NCI-H187 (cell line): Measurements from ENCODE around the gene HPSE.
"Not testable (repeated sequence)": the region's sequence is repeated elsewhere in the genome, so short reads cannot be mapped to it uniquely, and the experiment has no call there.

Source experiments
- DNase-seq, 2 experiments: peaks; one replicate each; lab custom pipeline; 2025; lab: John Stamatoyannopoulos, UW

The HPSE gene

GRCh38 chr4:83331956-83332355 lies 2.7 kb downstream of the HPSE start:
- DNase-seq, result no peak

DNA sequence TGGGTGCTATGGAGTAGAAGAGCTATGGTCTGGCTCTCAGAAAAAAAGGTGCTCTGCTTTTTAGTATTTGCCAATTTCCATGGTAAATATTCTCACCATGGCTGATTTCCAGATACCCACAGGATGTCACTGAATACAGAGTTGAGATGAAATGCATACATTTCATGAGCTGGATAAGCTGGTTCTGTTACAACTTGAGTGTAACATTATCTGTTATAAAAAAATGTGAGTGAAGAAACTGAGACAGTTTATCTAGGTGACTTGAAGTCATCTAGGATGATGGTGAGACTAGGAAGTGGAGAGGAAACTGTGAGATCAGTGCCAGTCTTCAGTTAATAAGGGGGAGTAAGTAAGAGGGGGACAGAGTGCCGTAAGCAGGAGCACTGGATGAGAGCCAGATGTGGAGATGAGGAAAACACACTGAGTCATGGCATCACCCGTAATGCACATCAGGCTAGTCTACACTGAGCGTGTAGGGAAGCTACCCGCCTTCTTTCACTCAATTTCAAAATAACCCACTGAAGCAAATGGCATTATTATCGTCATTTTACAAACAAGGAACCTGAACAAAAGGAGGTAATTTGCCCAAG lies 5.0 kb downstream of the HPSE start:
- no peak for DNase-seq

GRCh38 chr4:83328521-83329187 lies 6.0 kb downstream of the HPSE start:
- DNase-seq, result no peak

DNA sequence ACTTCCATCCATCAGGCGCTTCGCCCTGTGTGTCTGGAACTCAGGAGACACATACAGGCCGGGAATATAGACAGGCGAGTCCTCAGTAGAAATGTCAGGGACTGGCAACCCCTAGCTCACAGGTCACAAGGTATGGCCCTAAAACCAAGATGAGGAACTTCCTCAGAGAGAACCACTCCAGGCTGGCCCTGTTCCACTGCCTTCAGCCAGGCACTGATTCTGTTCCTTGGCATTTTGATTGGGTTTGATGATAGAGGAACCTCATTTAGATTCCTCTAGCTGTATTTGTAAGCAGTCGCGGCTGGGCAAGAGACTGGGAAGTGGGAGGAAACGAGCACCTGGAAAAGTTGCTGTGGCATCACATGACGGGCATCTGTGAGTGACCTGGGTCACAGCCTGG lies 8.1 kb downstream of the HPSE start:
- DNase-seq, result no peak

DNA sequence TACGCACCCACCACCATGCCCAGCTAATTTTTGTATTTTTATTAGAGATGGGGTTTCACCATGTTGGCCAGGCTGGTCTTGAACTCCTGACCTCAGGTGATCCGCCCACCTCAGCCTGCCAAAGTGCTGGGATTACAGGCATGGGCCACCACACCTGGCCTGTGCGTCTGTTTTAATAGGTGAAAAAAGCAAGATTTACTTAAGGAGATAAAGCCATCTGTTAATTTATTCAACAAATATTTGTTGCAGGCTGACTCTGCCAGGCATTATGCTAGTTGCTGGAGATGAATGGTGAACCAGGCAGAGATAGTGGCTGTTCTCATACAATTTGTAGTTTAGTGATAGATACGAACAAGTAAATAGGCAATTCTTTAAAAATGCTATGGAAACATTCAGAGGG lies 9.3 kb downstream of the HPSE start:
- not testable (repeated sequence) for DNase-seq

- DNase-seq, result no peak
Observed at GRCh38 chr4:83323136-83323535, 11.5 kb downstream of the HPSE start.

GRCh38 chr4:83320548-83320947 lies 14.1 kb downstream of the HPSE start:
- DNase-seq, result no peak

DNA sequence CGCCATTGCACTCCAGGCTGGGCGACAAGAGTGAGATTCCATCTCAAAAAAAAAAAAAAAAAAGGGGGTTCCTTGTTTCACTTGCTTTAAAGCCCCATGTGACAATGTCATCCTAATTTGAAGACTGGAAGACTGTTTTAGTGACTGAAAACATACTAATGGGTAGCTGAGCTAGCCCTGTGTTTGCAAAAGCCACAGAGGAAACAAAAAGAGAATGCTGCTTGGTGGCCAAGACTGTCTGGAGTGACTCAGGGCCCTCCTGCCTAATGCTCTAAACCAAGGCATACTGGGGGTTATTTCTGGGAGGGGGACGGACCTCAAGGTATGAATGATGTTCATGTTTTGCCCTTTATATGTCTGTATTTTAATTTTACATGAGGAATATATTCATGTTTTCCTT lies 16.0 kb downstream of the HPSE start:
- DNase-seq, result no peak

- no peak for DNase-seq
Observed at GRCh38 chr4:83317671-83318070, 17.0 kb downstream of the HPSE start.

DNA sequence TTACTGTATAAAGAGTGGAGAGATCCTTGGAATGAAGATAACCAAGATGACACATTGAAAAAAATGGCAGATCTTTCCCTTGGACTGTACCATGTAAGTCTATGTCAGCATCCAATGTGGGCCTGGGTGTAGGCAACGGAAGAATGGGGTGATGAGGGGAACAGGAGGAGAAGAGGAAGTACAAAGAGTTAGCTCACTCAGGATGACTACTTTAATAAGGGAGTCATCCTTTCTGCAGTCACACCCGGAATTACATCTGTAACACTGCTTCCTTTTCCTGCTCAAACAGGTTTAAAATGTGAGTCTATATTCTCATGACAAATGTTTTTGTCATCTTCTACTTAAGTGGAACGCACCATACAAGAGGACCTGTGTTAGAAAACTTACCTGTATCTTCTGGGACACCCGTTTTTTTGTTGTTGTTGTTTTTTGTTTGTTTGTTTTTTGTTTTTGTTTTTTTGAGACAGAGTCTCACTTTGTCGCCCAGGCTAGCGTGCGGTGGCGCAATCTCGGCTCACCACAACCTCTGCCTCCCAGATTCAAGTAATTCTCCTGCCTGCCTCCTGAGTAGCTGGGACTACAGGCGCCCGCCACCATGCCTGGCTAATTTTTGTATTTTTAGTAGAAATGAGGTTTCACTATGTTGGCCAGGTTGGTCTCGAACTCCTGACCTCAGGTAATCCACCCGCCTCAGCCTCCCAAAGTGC lies 18.0 kb downstream of the HPSE start:
- no peak for DNase-seq

GRCh38 chr4:83315341-83315870 lies 19.2 kb downstream of the HPSE start:
- DNase-seq, result no peak

DNA sequence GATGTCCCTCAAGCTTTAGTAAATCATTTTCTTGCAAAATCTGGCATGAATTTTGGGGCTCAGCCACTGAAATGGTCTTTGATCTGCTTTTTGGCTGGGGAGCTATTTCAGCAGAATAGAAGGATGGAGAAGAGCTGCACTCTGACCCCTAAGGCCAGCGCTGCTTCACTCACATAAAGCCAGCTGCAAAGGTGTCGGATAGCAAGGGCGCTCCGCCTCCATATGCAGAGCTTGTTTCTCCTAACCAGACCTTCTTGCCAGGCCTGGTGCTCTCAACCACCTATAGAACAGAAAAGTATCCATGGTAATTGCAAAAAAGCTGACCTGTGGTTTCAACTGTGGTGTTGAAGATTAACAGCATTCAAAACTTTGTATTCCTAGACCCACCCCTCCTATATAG lies 26.0 kb downstream of the HPSE start:
- no peak for DNase-seq

DNA sequence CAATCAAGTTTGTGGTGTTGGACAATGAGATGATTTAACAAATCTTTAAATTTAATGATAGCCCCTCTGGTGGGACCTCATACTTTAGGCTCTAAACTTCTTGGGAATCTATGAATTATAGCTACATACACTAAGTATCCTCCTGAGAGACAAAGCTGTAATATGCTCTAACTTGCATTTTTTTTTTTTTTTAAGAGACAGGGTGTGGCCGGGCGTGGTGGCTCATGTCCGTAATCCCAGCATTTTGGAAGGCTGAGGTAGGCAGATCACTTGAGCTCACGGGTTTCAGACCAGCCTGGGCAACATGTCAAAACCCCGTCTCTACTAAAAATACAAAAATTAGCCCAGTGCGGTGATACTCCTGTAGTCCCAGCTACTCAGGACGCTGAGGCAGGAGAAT lies 26.7 kb downstream of the HPSE start:
- no peak for DNase-seq

- no peak for DNase-seq
Observed at GRCh38 chr4:83305187-83305586, 29.5 kb downstream of the HPSE start.

DNA sequence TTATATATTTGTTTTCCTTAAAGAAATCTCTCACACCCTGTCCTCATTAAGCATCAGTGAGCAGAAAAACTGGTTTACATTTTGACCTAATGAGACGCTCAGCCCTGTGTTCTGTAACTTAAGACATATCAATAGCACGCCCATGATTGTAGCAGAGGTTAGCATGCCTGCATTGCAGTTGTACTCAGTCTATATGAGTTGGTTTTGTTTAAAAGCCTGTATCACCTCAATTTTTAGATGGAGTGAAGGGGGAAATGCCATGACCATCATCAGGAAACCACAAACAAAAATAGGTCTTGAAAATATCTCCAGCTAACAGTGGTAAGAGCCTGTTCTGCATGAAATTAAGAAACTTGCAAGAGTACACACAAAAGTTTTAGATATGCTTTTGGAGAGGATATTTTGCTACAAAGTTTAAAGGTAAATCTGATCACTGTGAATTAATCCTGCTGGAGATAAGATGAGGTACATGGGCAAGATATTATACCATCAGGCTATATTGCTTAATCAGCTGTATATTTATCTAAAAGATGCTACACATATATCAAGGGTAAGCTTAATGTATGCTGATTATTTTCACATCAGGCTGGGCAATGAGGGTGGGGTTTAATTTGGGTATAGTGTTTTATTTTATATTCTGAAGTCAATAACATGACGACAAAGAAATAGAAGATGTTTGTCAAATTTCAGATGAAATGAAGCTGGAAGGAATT lies 36.9 kb downstream of the HPSE start:
- no peak for DNase-seq

GRCh38 chr4:83293305-83294046 lies 41.2 kb downstream of the HPSE start:
- DNase-seq, result no peak

DNA sequence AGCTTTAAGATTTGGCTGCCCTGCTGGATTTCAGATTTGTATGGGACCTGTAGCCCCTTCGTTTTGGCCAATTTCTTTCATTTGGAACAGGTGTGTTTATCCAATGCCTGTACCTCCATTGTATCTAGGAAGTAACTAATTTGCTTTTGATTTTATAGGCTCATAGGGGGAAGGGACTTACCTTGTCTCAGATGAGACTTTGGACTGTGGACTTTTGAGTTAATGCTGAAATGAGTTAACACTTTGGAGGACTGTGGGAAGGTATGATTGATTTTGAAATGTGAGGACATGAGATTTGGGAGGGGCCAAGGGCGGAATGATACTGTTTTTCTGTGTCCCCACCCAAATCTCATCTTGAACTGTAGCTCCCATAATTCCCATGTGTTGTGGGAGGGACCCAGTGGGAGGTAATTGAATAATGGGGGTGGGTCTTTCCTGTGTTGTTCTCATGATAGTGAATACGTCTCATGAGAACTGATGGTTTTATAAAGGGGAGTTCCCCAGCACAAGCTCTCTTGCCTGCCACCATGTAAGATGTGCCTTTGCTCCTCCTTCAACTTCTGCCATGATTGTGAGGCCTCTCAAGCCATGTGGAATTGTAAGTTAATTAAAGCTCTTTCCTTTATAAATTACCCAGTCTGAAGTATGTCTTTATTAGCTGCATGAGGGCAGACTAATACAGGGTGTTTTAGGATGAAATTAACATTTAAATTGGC lies 44.4 kb downstream of the HPSE start:
- DNase-seq, result not testable (repeated sequence)

DNA sequence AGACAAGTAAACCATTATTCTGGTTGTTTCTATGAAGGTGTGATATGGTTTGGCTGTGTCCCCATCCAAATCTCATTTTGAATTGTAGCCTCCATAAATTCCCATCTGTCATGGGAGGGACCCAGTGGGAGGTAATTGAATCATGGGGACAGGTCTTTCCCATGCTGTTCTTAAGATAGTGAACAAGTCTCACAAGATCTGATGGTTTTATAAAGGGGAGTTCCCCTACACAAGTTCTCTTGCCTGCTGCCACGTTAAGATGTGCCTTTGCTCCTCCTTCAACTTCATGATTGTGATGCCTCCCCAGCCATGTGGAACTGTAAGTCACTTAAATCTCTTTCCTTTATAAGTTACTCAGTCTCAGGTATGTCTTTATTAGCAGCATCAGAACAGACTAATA lies 46.3 kb downstream of the HPSE start:
- not testable (repeated sequence) for DNase-seq

- DNase-seq, result no peak
Observed at GRCh38 chr4:83285055-83285407, 49.6 kb downstream of the HPSE start.

- peak; percentile 88 to 93 for DNase-seq
Observed at GRCh38 chr4:83284193-83285054, 50.2 kb downstream of the HPSE start, which contains the start of gene COQ2. COQ2 (minus strand) TSS chr4:83284798; CDS start chr4:83284764, 34 bp downstream.
